Measurements from ENCODE around the gene TTN. TPM values are rescaled to one million over a fixed set of nuclear protein-coding genes. Genes with fewer than 3 reads are reported as not detected.

TTN gene
- total and polyA plus RNA-seq, 8 donors: 0.96 to 13.8 (median 8.3) TPM

GRCh38 chr2:178731300-178731699 lies 75.9 kb downstream of the TTN start:
- no peak for TF ChIP-seq CTCF (IDR thresholded peaks at IDR 0.05)
- DNase-seq: no peak

GRCh38 chr2:178730049-178730448 lies 77.2 kb downstream of the TTN start:
- no peaks in the 10 kb centered on the region for H3K27me3 ChIP-seq
- no peak for DNase-seq
- no peak for FAIRE-seq
- WGBS, 2 donors: 86 to 94% methylated on average over 2 of the region's 2 CpGs
- TF ChIP-seq CTCF (IDR thresholded peaks at IDR 0.05): no peak
- no peak overlapping the region for H3K27ac ChIP-seq
- H3K9me3 ChIP-seq: no peaks in the 10 kb centered on the region
- intact Hi-C loops (cut with DNase I): no loop called here
- no peak for ATAC-seq
- H3K4me1 ChIP-seq: no peaks in the 10 kb centered on the region
- no peaks in the 10 kb centered on the region for H3K36me3 ChIP-seq
- H3K4me3 ChIP-seq: no peak overlapping the region

More at GRCh38 chr2:178731300-178731699, 75.9 kb downstream of the TTN start:
- no peak overlapping the region for H3K4me3 ChIP-seq
- H3K27me3 ChIP-seq: no peaks in the 10 kb centered on the region
- intact Hi-C loops (cut with DNase I): no loop called here
- WGBS, 2 donors: 83 to 90% methylated on average over 5 of the region's 5 CpGs
- no peak overlapping the region for H3K27ac ChIP-seq
- no peaks in the 10 kb centered on the region for H3K36me3 ChIP-seq
- ATAC-seq (no peak), FAIRE-seq (no peak)
- H3K9me3 ChIP-seq: no peaks in the 10 kb centered on the region
- no peaks in the 10 kb centered on the region for H3K4me1 ChIP-seq

GRCh38 chr2:178723786-178724346 lies 83.4 kb downstream of the TTN start:
- H3K27me3 ChIP-seq: no peaks in the 10 kb centered on the region
- H3K36me3 ChIP-seq: peaks cover 0 to 31% (median 0%) of the 10 kb centered on the region in 3 donors
- H3K27ac ChIP-seq: no peak overlapping the region
- no peaks in the 10 kb centered on the region for H3K4me1 ChIP-seq
- intact Hi-C loops (cut with DNase I): no loop called here
- ATAC-seq: no peak
- no peak for DNase-seq
- 58 to 76% methylated on average over 5 of the region's 5 CpGs for WGBS, 2 donors
- H3K4me3 ChIP-seq: no peak overlapping the region
- no peak for TF ChIP-seq CTCF (IDR thresholded peaks at IDR 0.05)
- FAIRE-seq: no peak
- no peaks in the 10 kb centered on the region for H3K9me3 ChIP-seq

DNA sequence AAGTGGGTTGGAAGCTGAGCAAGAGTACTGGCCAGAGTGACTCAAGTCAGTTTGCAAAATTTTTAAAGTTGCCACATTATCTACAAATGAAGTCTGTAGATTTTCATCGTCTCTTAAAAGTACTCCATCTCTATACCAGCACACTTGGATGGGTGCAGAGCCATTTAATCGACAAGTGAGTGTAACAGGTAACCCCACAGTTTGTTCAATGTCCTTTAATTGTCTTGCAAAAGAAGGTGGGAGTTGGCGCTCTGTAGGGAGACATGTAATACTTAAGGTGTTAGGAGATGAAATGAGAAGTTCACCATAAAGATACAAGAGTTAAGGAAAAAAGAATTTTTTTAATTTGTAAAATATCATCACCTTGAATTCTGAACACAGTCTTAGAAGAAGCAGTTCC lies 84.9 kb downstream of the TTN start:
- H3K36me3 ChIP-seq: peaks cover 0 to 31% (median 0%) of the 10 kb centered on the region in 3 donors
- TF ChIP-seq CTCF (IDR thresholded peaks at IDR 0.05): no peak
- no peak overlapping the region for H3K27ac ChIP-seq
- ATAC-seq: no peak
- no peak overlapping the region for H3K4me3 ChIP-seq
- H3K4me1 ChIP-seq: no peaks in the 10 kb centered on the region
- no peaks in the 10 kb centered on the region for H3K9me3 ChIP-seq
- no peaks in the 10 kb centered on the region for H3K27me3 ChIP-seq
- no peak for FAIRE-seq
- intact Hi-C loops (cut with DNase I): no loop called here
- WGBS, 2 donors: 83 to 92% methylated on average over 3 of the region's 3 CpGs
- no peak for DNase-seq

GRCh38 chr2:178718988-178719387 lies 88.2 kb downstream of the TTN start:
- peaks cover 0 to 33% (median 0%) of the 10 kb centered on the region in 3 donors for H3K36me3 ChIP-seq
- no peak for TF ChIP-seq CTCF (IDR thresholded peaks at IDR 0.05)
- FAIRE-seq: no peak
- intact Hi-C loops (cut with DNase I): no loop called here
- no peaks in the 10 kb centered on the region for H3K27me3 ChIP-seq
- no peak overlapping the region for H3K4me3 ChIP-seq
- no peaks in the 10 kb centered on the region for H3K9me3 ChIP-seq
- no peak for ATAC-seq
- DNase-seq: no peak
- no peaks in the 10 kb centered on the region for H3K4me1 ChIP-seq
- no peak overlapping the region for H3K27ac ChIP-seq
- 77 to 78% methylated on average over 9 of the region's 9 CpGs for WGBS, 2 donors
